D721Med (cell line): Measurements from ENCODE around the gene PAPSS2.

ENCODE experiments used
- DNase-seq: peaks from one replicate; pipeline ENCODE4 v3.0.0; 2011; ENCODE audit warnings: low spot score; ENCODE audit not compliant: insufficient read length
- FAIRE-seq: peaks from 2 replicates; lab custom pipeline; 2011; peaks lifted over from hg19 to GRCh38; lab: Jason Lieb, UNC
- CTCF ChIP-seq: IDR thresholded peaks from 2 replicates; pipeline ENCODE4 v1.5.1; 2012; ENCODE audit warnings: mild to moderate bottlenecking, control low read depth; ENCODE audit not compliant: insufficient read depth; ENCODE audit errors: missing control alignments

Gene PAPSS2

GRCh38 chr10:87761153-87761552 is 101.5 kb downstream of the PAPSS2 start:
- FAIRE-seq (no peak), DNase-seq (no peak)
- TF ChIP-seq CTCF = no peak

- no peak for TF ChIP-seq CTCF
- DNase-seq = no peak
- no peak for FAIRE-seq
These were observed 102.2 kb downstream of the PAPSS2 start for GRCh38 chr10:87761892-87762291.

- FAIRE-seq (no peak), DNase-seq (no peak)
- TF ChIP-seq CTCF = no peak
These were observed 103.6 kb downstream of the PAPSS2 start for GRCh38 chr10:87763086-87763861.

GRCh38 chr10:87764072-87764934 is 104.6 kb downstream of the PAPSS2 start:
- TF ChIP-seq CTCF = no peak
- FAIRE-seq (no peak), DNase-seq (no peak)

- no peak for DNase-seq
- no peak for FAIRE-seq
- TF ChIP-seq CTCF = no peak
These were observed 106.1 kb downstream of the PAPSS2 start for GRCh38 chr10:87765666-87766376.

- FAIRE-seq = no peak
- no peak for TF ChIP-seq CTCF
- DNase-seq = no peak
These were observed 107.6 kb downstream of the PAPSS2 start for GRCh38 chr10:87767253-87767652.
